Stimulated activated CD4-positive, alpha-beta T cell treated with anti-CD3 and anti-CD28 coated beads, Interleukin-2, amount 100 ng/mL, for 24 hours (primary cell): ENCODE results near the gene NME9.
"Not testable (repeated sequence)": the region's sequence is repeated elsewhere in the genome, so short reads cannot be mapped to it uniquely, and the experiment has no call there.

Experiments
- DNase-seq, 2 donors: peaks; one replicate each; pipeline ENCODE4 v3.0.0-alpha.2; 2020

The NME9 gene

GRCh38 chr3:138329127-138329983 is at the start of gene NME9:
Gene NME9, minus strand, starts transcription at chr3:138329851. Its CDS starts 516 bp downstream, at chr3:138329335.
- peak; percentile 87 to 90 for DNase-seq

- DNase-seq: no peak
These were observed 49.3 kb upstream of the NME9 start for GRCh38 chr3:138378990-138379389.

GRCh38 chr3:138378331-138378730 is 48.7 kb upstream of the NME9 start:
- DNase-seq: no peak

GRCh38 chr3:138377804-138378203 is 48.2 kb upstream of the NME9 start:
- DNase-seq: no peak

GRCh38 chr3:138377212-138377611 is 47.6 kb upstream of the NME9 start:
- not testable (repeated sequence) for DNase-seq

- DNase-seq: no peak
These were observed 47.0 kb upstream of the NME9 start for GRCh38 chr3:138376663-138377062.

- no peak for DNase-seq
These were observed 45.8 kb upstream of the NME9 start for GRCh38 chr3:138375447-138375846.

- DNase-seq: no peak
These were observed 45.0 kb upstream of the NME9 start for GRCh38 chr3:138374573-138375134.

- no peak for DNase-seq
These were observed 44.1 kb upstream of the NME9 start for GRCh38 chr3:138373736-138374094.

- no peak for DNase-seq
These were observed 43.6 kb upstream of the NME9 start for GRCh38 chr3:138373087-138373735.

GRCh38 chr3:138371070-138371965 is 41.7 kb upstream of the NME9 start:
- no peak for DNase-seq

GRCh38 chr3:138370321-138370720 is 40.7 kb upstream of the NME9 start:
- no peak for DNase-seq

- DNase-seq: no peak
These were observed 39.7 kb upstream of the NME9 start for GRCh38 chr3:138369151-138369900.

- no peak for DNase-seq
These were observed 38.3 kb upstream of the NME9 start for GRCh38 chr3:138367911-138368310.

GRCh38 chr3:138367326-138367850 is 37.7 kb upstream of the NME9 start:
- no peak for DNase-seq

- no peak for DNase-seq
These were observed 36.5 kb upstream of the NME9 start for GRCh38 chr3:138366006-138366759.

- DNase-seq: no peak
These were observed 35.6 kb upstream of the NME9 start for GRCh38 chr3:138365253-138365555.

- no peak for DNase-seq
These were observed 35.0 kb upstream of the NME9 start for GRCh38 chr3:138364356-138365252.

- DNase-seq: no peak
These were observed 33.7 kb upstream of the NME9 start for GRCh38 chr3:138363322-138363721.

- DNase-seq: no peak
These were observed 32.9 kb upstream of the NME9 start for GRCh38 chr3:138362538-138362937.
